Measurements from ENCODE around the gene REXO5. TPM values are rescaled to one million over a fixed set of nuclear protein-coding genes. Genes with fewer than 3 reads are reported as not detected.

REXO5 gene
- total and polyA plus RNA-seq, 8 donors = 2.9 to 16.3 (median 11.9) TPM

DNA sequence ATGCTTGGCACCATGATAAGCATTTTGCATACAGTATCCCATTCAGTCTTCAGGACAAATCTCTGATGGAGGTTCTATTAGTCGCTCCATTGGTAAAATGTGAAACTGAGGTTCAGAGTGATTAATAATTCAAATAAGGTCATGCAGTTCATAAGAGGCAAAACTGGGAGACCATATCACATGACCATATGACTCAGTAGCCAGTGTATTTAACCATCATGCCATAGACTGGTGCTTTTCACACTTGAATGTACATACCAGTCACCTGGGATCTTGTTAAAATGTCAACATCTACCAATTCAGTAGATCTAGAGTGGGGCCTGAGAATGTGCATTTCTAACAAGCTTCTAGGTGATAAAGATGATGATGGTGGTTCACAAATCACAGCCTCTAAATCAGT lies 38.2 kb upstream of the REXO5 start:
- ATAC-seq (no peak), DNase-seq (no peak)
- H3K27me3 ChIP-seq = no peaks in the 10 kb centered on the region
- H3K36me3 ChIP-seq = no peaks in the 10 kb centered on the region
- TF ChIP-seq, protein P1, sequence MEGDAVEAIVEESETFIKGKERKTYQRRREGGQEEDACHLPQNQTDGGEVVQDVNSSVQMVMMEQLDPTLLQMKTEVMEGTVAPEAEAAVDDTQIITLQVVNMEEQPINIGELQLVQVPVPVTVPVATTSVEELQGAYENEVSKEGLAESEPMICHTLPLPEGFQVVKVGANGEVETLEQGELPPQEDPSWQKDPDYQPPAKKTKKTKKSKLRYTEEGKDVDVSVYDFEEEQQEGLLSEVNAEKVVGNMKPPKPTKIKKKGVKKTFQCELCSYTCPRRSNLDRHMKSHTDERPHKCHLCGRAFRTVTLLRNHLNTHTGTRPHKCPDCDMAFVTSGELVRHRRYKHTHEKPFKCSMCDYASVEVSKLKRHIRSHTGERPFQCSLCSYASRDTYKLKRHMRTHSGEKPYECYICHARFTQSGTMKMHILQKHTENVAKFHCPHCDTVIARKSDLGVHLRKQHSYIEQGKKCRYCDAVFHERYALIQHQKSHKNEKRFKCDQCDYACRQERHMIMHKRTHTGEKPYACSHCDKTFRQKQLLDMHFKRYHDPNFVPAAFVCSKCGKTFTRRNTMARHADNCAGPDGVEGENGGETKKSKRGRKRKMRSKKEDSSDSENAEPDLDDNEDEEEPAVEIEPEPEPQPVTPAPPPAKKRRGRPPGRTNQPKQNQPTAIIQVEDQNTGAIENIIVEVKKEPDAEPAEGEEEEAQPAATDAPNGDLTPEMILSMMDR (IDR thresholded peaks at IDR 0.05) = no peak
- H3K4me1 ChIP-seq = peaks cover 0 to 3% of the 10 kb centered on the region in 2 donors
- no peak overlapping the region for H3K4me3 ChIP-seq
- H3K9me3 ChIP-seq = no peaks in the 10 kb centered on the region
- intact Hi-C loops (cut with DNase I) = no loop called here
- H3K27ac ChIP-seq = no peak overlapping the region

DNA sequence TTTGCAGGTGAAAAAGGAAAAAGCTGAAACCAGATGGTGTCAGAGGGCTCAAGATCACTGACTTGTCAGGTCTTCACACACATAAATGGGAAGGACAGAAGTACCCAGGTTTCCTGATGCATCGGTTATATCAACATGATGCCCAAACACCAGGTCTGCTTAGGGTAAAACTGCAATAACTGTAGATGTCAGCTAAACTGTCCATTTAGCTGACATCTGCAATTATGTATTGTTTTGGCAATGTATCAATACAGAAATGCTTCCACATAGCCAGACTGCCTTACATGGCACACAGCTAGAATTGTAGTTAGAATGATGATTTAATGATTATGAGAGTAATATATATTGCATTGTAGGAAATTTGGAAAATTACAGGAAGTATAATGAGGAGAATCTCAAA lies 37.5 kb upstream of the REXO5 start:
- intact Hi-C loops (cut with DNase I) = no loop called here
- H3K9me3 ChIP-seq = no peaks in the 10 kb centered on the region
- no peaks in the 10 kb centered on the region for H3K27me3 ChIP-seq
- TF ChIP-seq, protein P1 (IDR thresholded peaks at IDR 0.05) = no peak
- no peak overlapping the region for H3K27ac ChIP-seq
- DNase-seq = no peak
- no peak for ATAC-seq
- peaks cover 0 to 3% of the 10 kb centered on the region in 2 donors for H3K4me1 ChIP-seq
- H3K4me3 ChIP-seq = no peak overlapping the region
- H3K36me3 ChIP-seq = no peaks in the 10 kb centered on the region

DNA sequence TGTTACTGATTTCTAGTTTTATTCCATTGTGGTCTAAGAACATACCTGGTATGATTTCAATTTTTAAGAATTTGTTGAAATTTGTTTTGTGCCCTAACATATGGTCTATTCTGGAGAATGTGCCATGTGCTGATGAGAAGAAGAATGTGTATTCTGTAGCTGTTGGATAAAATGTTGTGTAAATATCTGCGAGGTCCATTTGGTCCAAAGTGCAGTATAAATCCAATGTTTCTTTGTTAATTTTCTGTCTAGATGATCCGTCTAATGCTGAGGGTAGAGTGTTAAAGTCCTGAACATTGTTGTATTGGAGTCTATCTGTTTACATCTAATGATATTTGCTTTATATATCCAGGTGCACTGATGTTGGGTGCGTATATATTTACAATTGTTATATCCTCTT lies 32.6 kb upstream of the REXO5 start:
- Histone ChIP-seq H3K9me3 (no peaks in the 10 kb centered on the region), H3K4me1 (no peaks in the 10 kb centered on the region), H3K27ac (no peak overlapping the region), H3K4me3 (no peak overlapping the region), H3K36me3 (peaks cover 0 to 13% of the 10 kb centered on the region in 2 donors), H3K27me3 (no peaks in the 10 kb centered on the region)
- DNase-seq = no peak
- intact Hi-C loops (cut with DNase I) = no loop called here
- TF ChIP-seq, protein P1 (IDR thresholded peaks at IDR 0.05) = no peak
- no peak for ATAC-seq

DNA sequence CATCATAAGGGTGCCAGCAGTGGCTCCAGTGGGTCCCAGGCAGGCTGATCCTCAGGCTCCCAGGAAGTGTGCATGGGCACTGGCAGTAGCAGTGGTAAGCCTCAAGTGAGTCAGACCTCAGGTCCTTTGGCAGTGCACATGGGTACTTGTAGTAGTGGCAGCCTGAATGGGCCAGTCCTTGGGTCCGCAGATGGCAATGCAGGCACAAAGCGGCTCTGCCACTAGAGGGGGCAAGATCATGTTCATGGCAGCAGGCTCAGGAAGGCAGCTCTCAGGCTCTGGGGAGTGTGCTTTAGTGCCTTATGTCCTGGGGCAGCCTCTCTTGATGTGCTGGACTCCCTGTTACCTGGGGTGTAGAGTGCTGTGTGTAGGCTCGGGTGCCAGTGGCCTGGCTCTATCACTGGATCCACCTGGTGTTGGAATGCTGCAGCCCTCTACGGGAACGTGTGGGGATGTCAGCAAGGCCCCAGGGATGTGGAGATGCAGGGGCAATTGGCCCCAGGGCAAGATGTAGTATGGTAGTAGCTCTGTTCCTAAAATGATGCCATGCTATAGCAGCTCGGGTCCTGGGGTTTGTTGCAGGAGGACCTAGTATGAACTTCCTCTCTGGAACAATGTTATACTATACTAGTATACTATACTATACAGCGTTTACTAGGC lies 31.5 kb upstream of the REXO5 start:
- Histone ChIP-seq H3K4me1 (no peaks in the 10 kb centered on the region), H3K4me3 (no peak overlapping the region), H3K27ac (no peak overlapping the region), H3K27me3 (no peaks in the 10 kb centered on the region), H3K9me3 (no peaks in the 10 kb centered on the region), H3K36me3 (peaks cover 0 to 17% of the 10 kb centered on the region in 2 donors)
- ATAC-seq (peak; percentile 100), DNase-seq (peak in 3 of 4 donors; percentile 33 to 86 (median 85))
- TF ChIP-seq, protein P1 (IDR thresholded peaks at IDR 0.05) = peak; percentile 64 to 68
- intact Hi-C loops (cut with DNase I) = no loop called here

DNA sequence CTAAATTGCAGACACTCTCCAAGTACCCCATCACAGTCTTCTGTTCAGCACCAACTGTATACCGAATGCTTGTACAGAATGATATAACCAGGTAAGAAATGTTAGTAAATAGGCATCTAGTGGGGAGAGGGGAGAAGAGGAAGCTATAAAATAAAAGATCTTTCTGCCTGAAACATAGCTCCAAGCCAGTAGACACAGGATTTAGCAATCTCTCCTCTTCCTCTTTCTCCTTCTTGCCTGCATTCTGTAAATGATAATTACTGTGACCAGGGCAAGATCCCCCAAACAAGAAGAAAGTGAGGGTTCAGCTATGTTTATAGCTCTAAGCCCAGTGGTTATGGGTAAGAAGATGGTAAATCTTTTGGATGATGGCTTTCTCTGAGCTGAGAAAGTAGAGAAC lies 24.6 kb upstream of the REXO5 start:
- no peak for ATAC-seq
- H3K27me3 ChIP-seq = no peaks in the 10 kb centered on the region
- intact Hi-C loops (cut with DNase I) = no loop called here
- H3K4me1 ChIP-seq = no peaks in the 10 kb centered on the region
- DNase-seq = no peak
- no peak overlapping the region for H3K27ac ChIP-seq
- H3K36me3 ChIP-seq = peaks cover 0 to 31% of the 10 kb centered on the region in 2 donors
- TF ChIP-seq, protein P1 (IDR thresholded peaks at IDR 0.05) = no peak
- H3K4me3 ChIP-seq = no peak overlapping the region
- H3K9me3 ChIP-seq = no peaks in the 10 kb centered on the region

All from left lung (tissue), 10 donors.